Measurements from ENCODE around the gene SEPTIN1.

SEPTIN1 gene

GRCh38 chr16:30378236-30379157, 3.9 kb downstream of the SEPTIN1 start:
- POLR2A ChIA-PET, result interaction anchor here (0.6 to 3.2 kb wide), 22 partner anchors 9 to 574 kb away, joined by 3 to 19 read pairs (median 3); partner anchors contain the start of genes CD2BP2, DCTPP1, FBRS and TAOK2
- H3K4me1 ChIP-seq (ENCODE audit: control insufficient read depth, insufficient read depth, low read length), result no peaks in the 10 kb centered on the region
- TF ChIP-seq ZNF114 (tag by site-specific recombination; IDR thresholded peaks at IDR 0.05) (no peak), ZNF768 (tag by site-specific recombination; IDR thresholded peaks at IDR 0.05) (no peak; the same call in 1 of the 2 replicates), ZNF266 (tag by site-specific recombination; IDR thresholded peaks at IDR 0.05; ENCODE audit: low read depth) (no peak), ZNF48 (tag by site-specific recombination; IDR thresholded peaks at IDR 0.05) (no peak), ZNF548 (tag by site-specific recombination; IDR thresholded peaks at IDR 0.05) (no peak), ZNF280D (tag by site-specific recombination; IDR thresholded peaks at IDR 0.05) (no peak), ZNF707 (tag by site-specific recombination; IDR thresholded peaks at IDR 0.05) (no peak), ZNF341 (tag by site-specific recombination; IDR thresholded peaks at IDR 0.05; ENCODE audit: low read depth) (no peak), ZNF133 (tag by site-specific recombination; IDR thresholded peaks at IDR 0.05) (no peak), SETDB1 (IDR thresholded peaks at IDR 0.05; ENCODE audit: insufficient read length, low read length) (no peak), ZNF174 (tag by site-specific recombination; IDR thresholded peaks at IDR 0.05) (no peak), ZNF112 (tag by site-specific recombination; IDR thresholded peaks at IDR 0.05) (no peak), KLF1 (tag by site-specific recombination; IDR thresholded peaks at IDR 0.05) (peak; percentile 75), KLF8 (tag by site-specific recombination; IDR thresholded peaks at IDR 0.05) (peak; percentile 93), ZNF561 (tag by site-specific recombination; IDR thresholded peaks at IDR 0.05; ENCODE audit: borderline replicate concordance) (no peak; the same call in 1 of the 2 replicates), TCF7L2 (IDR thresholded peaks at IDR 0.05; ENCODE audit: borderline replicate concordance, low read depth, low read length) (no peak), SP3 (tag by site-specific recombination; IDR thresholded peaks at IDR 0.05) (peak; percentile 94), HIC1 (tag by site-specific recombination; IDR thresholded peaks at IDR 0.05) (no peak; the same call in 1 of the 2 replicates), PBX3 (CRISPR knock-in tag; IDR thresholded peaks at IDR 0.05) (no peak; the same call in none of the 2 replicates), MYNN (tag by site-specific recombination; IDR thresholded peaks at IDR 0.05; ENCODE audit: borderline replicate concordance) (no peak), ZBTB44 (tag by site-specific recombination; IDR thresholded peaks at IDR 0.05) (peak; percentile 100), ZFP37 (tag by site-specific recombination; IDR thresholded peaks at IDR 0.05) (no peak), ZNF791 (tag by site-specific recombination; IDR thresholded peaks at IDR 0.05) (no peak), SP7 (tag by site-specific recombination; IDR thresholded peaks at IDR 0.05) (peak; percentile 90), ZNF426 (tag by site-specific recombination; IDR thresholded peaks at IDR 0.05) (no peak), ZNF155 (tag by site-specific recombination; IDR thresholded peaks at IDR 0.05) (no peak), ZNF280C (tag by site-specific recombination; IDR thresholded peaks at IDR 0.05) (no peak)

More at GRCh38 chr16:30378236-30379157, 3.9 kb downstream of the SEPTIN1 start:
- CTCF ChIA-PET, result interaction anchor here (0.7 to 1.5 kb wide), 6 partner anchors 9 to 280 kb away, joined by 3 to 5 read pairs (median 5); partner anchors contain the start of gene ZNF48
- Histone ChIP-seq H3K36me3 (ENCODE audit: control insufficient read depth in 2 of 2, insufficient read depth in 1 of 2, low read length in 2 of 2) (peaks cover 0 to 8% of the 10 kb centered on the region in 2 experiments; a peak in 1 of 3 replicates), H3K4me3 (ENCODE audit: low read depth, low read length) (peak overlapping the region; percentile 78), H3K27ac (ENCODE audit: extremely low read depth, low read depth, low read length) (peak overlapping the region; percentile 97), H3K9me3 (ENCODE audit: control insufficient read depth, insufficient read depth, low read depth, low read length) (no peaks in the 10 kb centered on the region)

All from HEK293 (cell line).